Caco-2 (cell line): ENCODE results near the gene KATNAL2. TPM values are rescaled to one million over a fixed set of nuclear protein-coding genes. Genes with fewer than 3 reads are reported as not detected.

Source experiments
- BruUV-seq: library from RNA; stranded (reverse); fragments of 400-500 nt; replicated peaks from 2 replicates; lab custom pipeline; 2021; lab: Mats Ljungman, UMichigan
- CTCF ChIA-PET: fragments of 300-600 bp; sonication (Branson Sonifier 250); formaldehyde crosslinking; loops from one replicate; lab custom pipeline; 2022; ENCODE audit warnings: antibody characterized with exemption; lab: Charles Lee
- POLR2A ChIA-PET: fragments of 300-600 bp; sonication (Branson Sonifier 250); formaldehyde crosslinking; loops from one replicate; lab custom pipeline; 2022; ENCODE audit warnings: antibody characterized with exemption; lab: Charles Lee
- DNase-seq, 2 experiments: peaks; one replicate each; pipeline versions ENCODE4 v3.0.0 to v3.0.0-alpha.2; 2020 to 2022
- H3K27me3 ChIP-seq: replicated peaks from 2 replicates; pipeline ENCODE4 v1.6.0; 2011; ENCODE audit warnings: low read length; ENCODE audit not compliant: control insufficient read depth, insufficient read depth
- H3K36me3 ChIP-seq: 2 replicates; pipeline ENCODE4 v1.5.1; 2011; ENCODE audit warnings: low read length; ENCODE audit not compliant: control insufficient read depth, insufficient read depth
- H3K4me1 ChIP-seq: fragments of 250-450 bp; sonication (Bioruptor Pico); 2 replicates; pipeline ENCODE4 v1.5.1; 2020; ENCODE audit warnings: mild to moderate bottlenecking
- H3K4me3 ChIP-seq: 2 replicates; pipeline ENCODE4 v1.5.1; 2011; ENCODE audit warnings: low read depth, mild to moderate bottlenecking, control low read depth, low read length
- H3K9me3 ChIP-seq: fragments of 250-450 bp; sonication (Bioruptor Pico); 2 replicates; pipeline ENCODE4 v1.5.1; 2020; ENCODE audit warnings: mild to moderate bottlenecking, moderate library complexity
- H3K27ac Mint-ChIP-seq: one replicate; pipeline ENCODE4 v1.8.0; 2022; ENCODE audit warnings: mixed read lengths; ENCODE audit not compliant: unreplicated experiment
- H3K27me3 Mint-ChIP-seq: one replicate; pipeline ENCODE4 v1.8.0; 2022; ENCODE audit warnings: mixed read lengths; ENCODE audit not compliant: insufficient read depth, unreplicated experiment
- H3K36me3 Mint-ChIP-seq: one replicate; pipeline ENCODE4 v1.8.0; 2022; ENCODE audit warnings: mild to moderate bottlenecking, mixed read lengths; ENCODE audit not compliant: insufficient read depth, unreplicated experiment
- H3K4me1 Mint-ChIP-seq: one replicate; pipeline ENCODE4 v1.8.0; 2022; ENCODE audit warnings: low read depth, mixed read lengths; ENCODE audit not compliant: unreplicated experiment
- H3K4me3 Mint-ChIP-seq: one replicate; pipeline ENCODE4 v1.8.0; 2022; ENCODE audit warnings: mild to moderate bottlenecking, moderate library complexity, mixed read lengths; ENCODE audit not compliant: unreplicated experiment
- H3K9me3 Mint-ChIP-seq: one replicate; pipeline ENCODE4 v1.8.0; 2022; ENCODE audit warnings: mixed read lengths; ENCODE audit not compliant: unreplicated experiment
- CTCF ChIP-seq, 2 experiments: fragments of 200-600 bp in 1 of 2; IDR thresholded peaks; 1 replicate in 1 of 2; 2 replicates in 1 of 2; pipeline versions ENCODE4 v1.5.1 to v1.8.0; 2011 to 2022; ENCODE audit warnings: antibody characterized with exemption in 1 of 2, control low read depth in 1 of 2, inconsistent platforms in 1 of 2, low read depth in 1 of 2, low read length in 1 of 2, mild to moderate bottlenecking in 1 of 2, moderate library complexity in 1 of 2; ENCODE audit not compliant: insufficient read depth in 1 of 2, severe bottlenecking in 1 of 2, unreplicated experiment in 1 of 2
- intact Hi-C: fragments of 100-400 bp; cut with micrococcal nuclease; formaldehyde crosslinking; loops from one replicate; pipeline ENCODE4 v1.10.0; 2022; ENCODE audit not compliant: unreplicated experiment
- total RNA-seq: library from RNA; stranded (reverse); gene quantifications from 2 replicates; pipeline ENCODE4 v1.2.3, GENCODE V29; 2022

Gene KATNAL2
- total RNA-seq, 1 experiment from 2014 or later: not detected

- intact Hi-C loops: no loop called here
- CTCF ChIA-PET: no interaction called here
- H3K27me3 Mint-ChIP-seq: peaks cover 2% of the 10 kb centered on the region
Observed at GRCh38 chr18:46942646-46943045, 25.2 kb downstream of the KATNAL2 start.

GRCh38 chr18:46946656-46947282, 29.4 kb downstream of the KATNAL2 start:
- no peak overlapping the region for H3K4me3 ChIP-seq
- intact Hi-C loops: no loop called here
- DNase-seq: no peak
- no peaks in the 10 kb centered on the region for H3K27me3 ChIP-seq
- no peak overlapping the region for H3K27ac Mint-ChIP-seq
- no peaks in the 10 kb centered on the region for H3K36me3 ChIP-seq
- ChIA-PET POLR2A (no interaction called here), CTCF (interaction anchor here (1.1 kb wide), 1 partner anchor 9 kb away, joined by 3 read pairs; no protein-coding TSS in a partner anchor)
- H3K4me1 ChIP-seq: no peaks in the 10 kb centered on the region
- no TSS peak for BruUV-seq
- no peaks in the 10 kb centered on the region for H3K9me3 ChIP-seq
- TF ChIP-seq CTCF (IDR thresholded peaks at IDR 0.05; ENCODE audit: insufficient read depth in 1 of 2, low read depth in 1 of 2, low read length in 1 of 2, severe bottlenecking in 1 of 2, unreplicated experiment in 1 of 2): no peak
- no peaks in the 10 kb centered on the region for H3K4me1 Mint-ChIP-seq
- H3K27me3 Mint-ChIP-seq: peaks cover 2% of the 10 kb centered on the region
- H3K36me3 Mint-ChIP-seq: no peaks in the 10 kb centered on the region
- H3K4me3 Mint-ChIP-seq: no peak overlapping the region
- H3K9me3 Mint-ChIP-seq: no peaks in the 10 kb centered on the region

More at GRCh38 chr18:46942646-46943045, 25.2 kb downstream of the KATNAL2 start:
- no peak for DNase-seq
- no peak for TF ChIP-seq CTCF (IDR thresholded peaks at IDR 0.05; ENCODE audit: insufficient read depth in 1 of 2, low read depth in 1 of 2, low read length in 1 of 2, severe bottlenecking in 1 of 2, unreplicated experiment in 1 of 2)
- Mint-ChIP-seq H3K27ac (no peak overlapping the region), H3K4me3 (no peak overlapping the region), H3K36me3 (no peaks in the 10 kb centered on the region), H3K4me1 (no peaks in the 10 kb centered on the region), H3K9me3 (no peaks in the 10 kb centered on the region)
- no TSS peak for BruUV-seq
- Histone ChIP-seq H3K4me1 (no peaks in the 10 kb centered on the region), H3K4me3 (no peak overlapping the region), H3K9me3 (no peaks in the 10 kb centered on the region), H3K36me3 (no peaks in the 10 kb centered on the region), H3K27me3 (no peaks in the 10 kb centered on the region)
- POLR2A ChIA-PET: no interaction called here

GRCh38 chr18:46950064-46950656, 32.8 kb downstream of the KATNAL2 start:
- intact Hi-C loops: no loop called here
- H3K27ac Mint-ChIP-seq: no peak overlapping the region
- peak in 1 of 2 experiments; percentile 3 for TF ChIP-seq CTCF (IDR thresholded peaks at IDR 0.05; ENCODE audit: insufficient read depth in 1 of 2, low read depth in 1 of 2, low read length in 1 of 2, severe bottlenecking in 1 of 2, unreplicated experiment in 1 of 2)
- ChIA-PET CTCF (no interaction called here), POLR2A (no interaction called here)
- H3K4me3 ChIP-seq: no peak overlapping the region
- H3K4me1 ChIP-seq: no peaks in the 10 kb centered on the region
- H3K4me3 Mint-ChIP-seq: no peak overlapping the region
- H3K27me3 ChIP-seq: no peaks in the 10 kb centered on the region
- no peaks in the 10 kb centered on the region for H3K4me1 Mint-ChIP-seq
- H3K9me3 ChIP-seq: no peaks in the 10 kb centered on the region
- no TSS peak for BruUV-seq
- no peak for DNase-seq
- no peaks in the 10 kb centered on the region for H3K9me3 Mint-ChIP-seq
- no peaks in the 10 kb centered on the region for H3K36me3 Mint-ChIP-seq
- H3K36me3 ChIP-seq: no peaks in the 10 kb centered on the region
- peaks cover 5% of the 10 kb centered on the region for H3K27me3 Mint-ChIP-seq
